D341Med (cell line): Measurements from ENCODE around the gene ARHGAP18.
A peak's percentile ranks its signal among the peaks of the same experiment; 100 is the strongest.

Source experiments
- DNase-seq: peaks from one replicate; pipeline ENCODE4 v3.0.0; 2012; ENCODE audit warnings: low spot score

ARHGAP18 gene

DNA sequence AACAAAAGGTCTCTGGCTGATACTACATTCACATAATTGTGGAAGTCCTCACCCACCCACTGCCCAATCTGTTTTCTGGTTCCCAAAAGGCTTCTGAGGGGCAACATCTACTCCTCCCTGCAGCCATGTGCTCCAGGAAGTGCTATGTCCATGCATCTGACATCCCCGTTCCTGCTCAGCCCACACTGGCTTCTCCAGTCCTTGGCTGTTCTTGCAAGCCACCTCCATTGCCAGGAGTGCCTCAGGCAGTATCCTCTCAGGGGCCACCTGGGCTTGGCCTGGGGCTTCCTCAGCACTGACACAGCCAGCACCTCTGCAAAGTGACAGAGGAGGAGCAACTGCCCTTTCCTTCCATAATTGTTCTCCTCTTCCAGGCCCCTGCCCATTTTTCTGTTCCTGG is 18.3 kb downstream of the ARHGAP18 start:
- DNase-seq = no peak

GRCh38 chr6:129691043-129691640 is 18.8 kb downstream of the ARHGAP18 start:
- no peak for DNase-seq

- DNase-seq = no peak
These were observed 22.9 kb downstream of the ARHGAP18 start for GRCh38 chr6:129686941-129687627.

- DNase-seq = no peak
These were observed 24.3 kb downstream of the ARHGAP18 start for GRCh38 chr6:129685662-129686031.

DNA sequence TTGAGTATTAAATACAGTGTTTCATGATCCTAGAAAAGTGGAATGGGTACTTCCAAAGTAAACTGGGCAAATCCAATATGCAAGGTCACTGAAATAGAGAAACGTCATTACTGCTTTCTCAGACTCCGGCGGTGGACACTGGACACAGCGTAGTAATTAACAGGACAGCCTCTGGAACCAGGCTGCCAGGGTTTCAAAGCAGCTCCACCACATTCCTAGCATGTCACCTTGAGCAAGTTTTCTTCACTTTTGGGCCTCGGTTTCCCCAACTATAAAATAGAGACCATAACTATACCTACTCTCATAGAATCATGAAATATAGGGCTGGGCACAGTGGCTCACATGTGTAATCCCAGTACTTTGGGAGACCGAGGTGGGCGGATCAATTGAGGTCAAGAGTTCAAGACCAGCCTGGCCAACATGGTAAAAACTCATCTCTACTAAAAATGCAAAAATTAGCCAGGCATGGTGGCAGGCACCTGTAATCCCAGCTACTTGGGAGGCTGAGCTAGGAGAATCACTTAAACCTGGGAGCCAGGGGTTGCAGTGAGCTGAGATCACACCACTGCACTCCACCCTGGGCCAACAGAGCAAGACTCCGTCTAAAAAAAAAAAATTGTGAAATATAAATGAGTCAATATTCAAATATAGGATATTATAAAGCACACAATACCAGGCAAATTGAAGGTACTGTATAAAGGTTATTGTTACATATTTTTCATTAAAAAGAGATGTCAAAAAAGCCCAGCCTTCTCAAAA is 24.9 kb downstream of the ARHGAP18 start:
- DNase-seq = no peak

DNA sequence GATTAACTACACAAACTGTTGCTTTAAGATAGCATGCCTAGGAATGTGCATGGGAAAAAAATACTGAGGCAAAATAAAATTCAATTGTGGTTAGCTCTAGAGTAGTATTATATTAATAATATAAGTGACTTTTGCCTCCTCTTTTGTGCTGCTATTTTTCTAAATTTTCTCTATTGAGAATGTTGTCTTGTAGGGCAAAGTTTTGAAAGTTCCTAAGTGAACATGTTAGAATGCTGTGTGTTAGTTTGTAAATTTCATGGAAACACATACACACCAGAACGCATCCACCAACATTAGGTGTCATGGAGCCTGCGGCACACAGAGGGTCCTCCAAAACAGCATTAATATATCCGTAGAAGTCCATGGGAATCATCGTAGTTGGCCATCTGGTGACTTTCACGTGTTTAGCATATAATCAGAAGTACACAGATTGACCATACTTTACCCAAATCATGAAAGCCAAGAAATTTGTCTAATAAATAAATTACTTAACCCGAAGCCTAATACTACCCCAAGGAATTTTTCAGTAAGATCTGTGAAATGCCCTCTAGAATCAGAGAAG is 25.6 kb downstream of the ARHGAP18 start:
- no peak for DNase-seq

DNA sequence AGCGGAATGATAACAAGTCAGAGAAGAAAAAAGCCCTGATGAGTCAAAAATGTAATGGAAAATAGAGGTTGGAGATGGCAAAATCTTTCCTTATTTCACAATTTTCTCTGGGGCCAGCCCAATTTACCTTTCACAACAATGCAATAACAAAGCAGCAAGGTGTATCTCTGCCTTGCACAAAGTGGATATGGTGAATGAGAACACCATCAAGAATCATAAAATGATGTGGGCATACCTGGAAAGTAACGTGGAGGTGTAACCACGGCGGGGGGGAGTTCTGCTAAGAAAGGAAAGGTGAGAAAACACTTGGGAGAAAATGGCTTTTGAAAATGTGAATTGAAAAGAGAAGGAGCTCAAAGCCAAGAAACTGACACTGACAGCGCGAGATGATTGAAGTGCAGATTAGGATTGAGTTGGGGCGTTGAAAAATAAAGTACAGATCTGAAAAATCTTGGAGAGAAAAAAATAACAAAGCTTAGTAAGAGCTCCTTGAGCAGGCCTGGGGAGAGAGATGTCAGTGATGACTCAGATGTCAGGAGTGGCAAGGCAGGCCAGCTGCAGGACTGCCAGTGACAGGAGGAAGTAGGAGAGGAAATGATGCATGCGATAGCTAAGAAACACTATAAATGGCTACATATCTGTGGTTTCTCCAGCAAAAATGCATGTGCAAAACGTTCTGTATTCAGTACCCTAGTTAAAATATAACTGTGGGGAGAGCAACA is 26.2 kb downstream of the ARHGAP18 start:
- no peak for DNase-seq

- DNase-seq = no peak
These were observed 28.1 kb downstream of the ARHGAP18 start for GRCh38 chr6:129681913-129682205.

- no peak for DNase-seq
These were observed 29.3 kb downstream of the ARHGAP18 start for GRCh38 chr6:129680633-129681032.

- peak; percentile 57 for DNase-seq
These were observed 30.2 kb downstream of the ARHGAP18 start for GRCh38 chr6:129679758-129680157.

GRCh38 chr6:129679275-129679674 is 30.7 kb downstream of the ARHGAP18 start:
- no peak for DNase-seq

DNA sequence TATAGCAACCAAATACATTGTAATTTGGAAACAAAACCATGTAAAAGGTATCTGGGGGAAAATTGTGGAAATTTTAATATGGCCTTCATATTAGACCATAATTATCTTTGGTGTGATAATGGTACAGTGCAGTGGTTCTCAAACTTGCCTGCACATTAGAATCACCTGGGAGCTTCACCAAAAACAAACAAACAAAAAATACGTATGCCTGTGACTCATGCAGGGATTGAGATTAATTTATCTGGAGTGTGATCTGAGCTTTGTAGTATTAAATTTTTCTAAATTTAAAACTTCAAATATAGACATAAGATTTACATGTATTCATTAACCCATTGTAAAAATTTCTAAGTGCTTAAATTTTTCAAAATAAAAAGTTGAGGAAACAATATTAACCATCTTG is 31.5 kb downstream of the ARHGAP18 start:
- DNase-seq = no peak

GRCh38 chr6:129677620-129678325 is 32.2 kb downstream of the ARHGAP18 start:
- DNase-seq = no peak

DNA sequence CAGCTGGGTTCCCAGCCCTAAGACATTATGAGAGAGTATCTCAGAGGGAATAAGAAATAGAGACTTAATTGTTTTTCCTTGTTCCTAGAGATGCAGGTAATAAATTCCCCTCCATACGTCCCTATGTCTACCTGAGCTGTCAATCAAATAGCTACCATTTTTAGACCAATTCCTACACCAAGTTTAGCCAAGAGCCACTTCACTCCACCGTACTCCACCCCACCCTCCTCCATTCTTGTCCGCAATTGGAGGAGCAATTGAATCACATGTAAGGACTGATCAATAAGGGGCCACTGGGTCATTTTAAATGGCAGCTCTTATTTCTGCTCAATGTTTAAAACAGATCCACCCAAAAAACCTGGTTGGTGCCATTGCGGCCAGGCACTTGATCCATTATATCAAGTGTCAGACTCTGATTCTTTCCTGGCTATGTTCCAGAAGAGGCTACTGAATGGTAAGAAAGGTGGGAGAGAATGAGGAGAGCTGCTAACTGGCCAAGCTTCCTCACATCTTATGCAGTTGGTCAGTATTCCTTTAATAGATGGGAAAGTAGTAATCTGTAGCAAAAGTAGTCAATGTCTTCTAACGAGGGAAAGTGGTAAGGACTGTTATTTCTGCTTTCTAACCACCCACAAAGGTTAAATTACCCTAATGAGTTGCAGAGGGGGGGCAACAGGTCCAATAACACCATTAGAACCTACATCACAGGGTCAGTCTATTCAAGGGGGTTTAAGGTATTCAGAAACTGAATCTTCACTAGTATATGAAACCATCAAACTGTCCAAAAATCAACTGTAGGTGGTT is 34.1 kb downstream of the ARHGAP18 start:
- no peak for DNase-seq

- DNase-seq = no peak
These were observed 36.2 kb downstream of the ARHGAP18 start for GRCh38 chr6:129673748-129674147.

DNA sequence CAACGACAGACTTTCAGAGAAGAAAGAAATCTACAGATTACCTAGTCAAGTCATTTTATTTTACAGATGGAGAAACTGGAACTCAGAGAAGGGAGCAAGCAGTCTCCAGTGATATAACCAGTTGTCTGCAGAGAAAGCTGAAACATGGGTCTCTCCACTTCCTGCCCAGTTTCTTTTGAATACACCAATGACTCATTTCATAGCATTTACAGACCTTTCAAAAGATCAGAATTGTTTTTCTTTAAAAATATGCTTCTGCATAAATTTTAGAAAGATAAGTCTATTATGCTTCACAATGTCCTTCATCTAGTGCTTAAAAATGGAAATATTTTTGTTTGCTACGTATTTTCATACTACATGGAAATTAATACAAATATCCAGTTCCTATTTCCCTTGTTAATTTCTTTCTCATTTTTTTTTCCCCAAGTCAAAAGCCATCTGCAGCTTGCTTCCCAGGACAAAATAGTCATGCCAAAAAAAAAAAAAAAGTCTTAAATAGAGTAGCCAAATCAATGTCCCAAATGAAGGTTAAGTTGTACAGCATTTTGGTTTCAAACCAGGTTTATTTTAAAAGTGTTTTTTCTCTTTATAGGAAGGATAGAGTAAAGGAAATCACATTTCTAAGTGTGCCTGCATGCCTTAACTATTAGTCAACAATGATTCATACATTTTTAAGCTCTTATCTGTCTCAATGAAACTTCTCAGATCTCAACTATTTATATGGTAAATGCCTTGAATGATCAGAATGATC is 36.9 kb downstream of the ARHGAP18 start:
- no peak for DNase-seq

GRCh38 chr6:129672341-129672682 is 37.7 kb downstream of the ARHGAP18 start:
- no peak for DNase-seq

DNA sequence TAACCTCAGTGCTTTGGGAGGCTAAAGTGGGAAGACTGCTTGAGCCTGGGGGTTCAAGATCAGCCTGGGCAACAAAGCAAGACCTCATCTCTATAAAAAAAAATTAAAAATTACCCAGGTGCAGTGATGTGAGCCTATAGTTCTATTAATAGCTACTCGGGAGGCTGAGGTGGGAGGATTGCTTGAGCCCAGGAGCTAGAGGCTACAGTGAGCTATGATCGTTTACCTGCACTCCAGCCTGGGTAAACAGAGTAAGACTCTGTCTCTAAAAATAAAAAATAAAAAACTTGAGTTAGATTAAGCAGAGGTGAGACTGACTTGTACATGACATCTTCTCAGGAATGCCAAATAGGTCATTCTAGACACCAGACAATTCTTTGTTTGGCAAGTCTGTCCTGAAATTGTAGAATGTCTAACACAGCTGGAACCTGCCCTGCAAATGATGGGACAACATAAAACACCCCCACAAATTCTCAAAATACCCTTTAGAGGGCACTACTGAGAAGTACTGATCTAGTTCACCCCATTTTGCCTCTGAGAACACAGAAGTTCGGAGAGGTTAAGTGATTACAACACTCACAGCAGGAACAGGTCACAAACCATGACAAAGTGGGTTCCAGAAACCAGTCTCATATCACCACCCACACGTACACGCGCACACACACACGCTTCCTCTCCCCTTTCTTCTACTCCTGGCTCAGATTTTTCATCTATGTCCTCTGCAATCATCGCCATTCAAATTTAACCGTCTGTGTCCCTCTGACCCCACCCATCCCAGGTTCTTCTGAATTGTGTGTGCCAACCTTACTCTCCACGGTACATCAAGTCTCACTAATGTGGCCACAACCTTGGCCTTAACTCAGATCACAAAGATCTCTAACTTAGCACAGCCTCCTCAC is 38.3 kb downstream of the ARHGAP18 start:
- no peak for DNase-seq

DNA sequence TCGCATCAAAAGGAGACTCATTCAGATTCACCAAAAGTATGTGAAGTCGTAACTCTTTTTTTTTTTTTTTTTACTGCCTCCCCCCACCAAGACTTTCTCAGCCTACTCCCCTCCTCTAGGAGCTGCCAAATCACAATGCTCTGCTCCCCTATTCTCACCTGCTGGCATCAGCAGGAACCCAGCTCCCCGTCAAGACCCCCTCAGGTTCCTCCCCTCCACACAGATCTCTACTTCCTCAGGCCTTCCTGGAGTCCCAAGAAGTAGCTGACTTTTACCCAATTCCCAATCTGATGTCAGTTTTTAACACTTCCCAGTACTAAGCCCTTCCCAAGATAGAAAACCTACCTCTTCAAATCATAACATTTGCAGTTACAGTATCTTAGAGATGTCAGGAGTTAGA is 39.3 kb downstream of the ARHGAP18 start:
- no peak for DNase-seq
